ENCODE measurements around the gene RFX3. TPM values are rescaled to one million over a fixed set of nuclear protein-coding genes. Genes with fewer than 3 reads are reported as not detected.

RFX3 gene
- total RNA-seq, 1 donor from 2014 or later = 18.5 TPM

DNA sequence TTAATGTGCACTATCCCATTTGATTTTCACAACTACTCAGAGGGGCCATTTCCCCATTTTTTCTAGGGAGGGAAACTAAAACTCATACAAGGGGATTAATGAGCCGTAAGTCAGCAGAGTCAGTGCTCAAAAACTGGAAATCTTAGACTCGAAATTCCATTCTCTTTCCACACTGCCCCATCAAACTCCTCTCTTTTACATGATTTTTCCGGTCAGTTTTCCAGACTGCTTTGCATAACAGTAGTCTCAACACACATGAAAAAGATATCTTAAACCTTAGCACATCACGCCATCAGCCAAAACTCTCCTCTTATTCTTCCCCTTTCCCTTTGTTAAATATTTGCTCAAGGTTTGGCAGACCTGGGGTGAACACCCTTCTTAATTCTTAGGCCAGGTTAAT, 332.0 kb downstream of the RFX3 start:
- Mint-ChIP-seq H3K27ac (ENCODE audit: unreplicated experiment) (no peak overlapping the region), H3K9me3 (ENCODE audit: unreplicated experiment) (no peaks in the 10 kb centered on the region), H3K4me1 (ENCODE audit: unreplicated experiment) (no peaks in the 10 kb centered on the region), H3K27me3 (ENCODE audit: unreplicated experiment) (peaks cover 1% of the 10 kb centered on the region), H3K36me3 (ENCODE audit: low read depth, unreplicated experiment) (no peaks in the 10 kb centered on the region), H3K4me3 (ENCODE audit: unreplicated experiment) (no peak overlapping the region)
- no peak for DNase-seq (ENCODE audit: low spot score)
- TF ChIP-seq CTCF (IDR thresholded peaks at IDR 0.05; ENCODE audit: unreplicated experiment) = no peak

- Mint-ChIP-seq H3K27ac (ENCODE audit: unreplicated experiment) (no peak overlapping the region), H3K4me3 (ENCODE audit: unreplicated experiment) (no peak overlapping the region), H3K36me3 (ENCODE audit: low read depth, unreplicated experiment) (no peaks in the 10 kb centered on the region), H3K4me1 (ENCODE audit: unreplicated experiment) (no peaks in the 10 kb centered on the region), H3K27me3 (ENCODE audit: unreplicated experiment) (peaks cover 3% of the 10 kb centered on the region), H3K9me3 (ENCODE audit: unreplicated experiment) (no peaks in the 10 kb centered on the region)
- no peak for DNase-seq (ENCODE audit: low spot score)
- TF ChIP-seq CTCF (IDR thresholded peaks at IDR 0.05; ENCODE audit: unreplicated experiment) = no peak
Observed at GRCh38 chr9:3191715-3192114, 334.1 kb downstream of the RFX3 start.

GRCh38 chr9:3189113-3189861, 336.5 kb downstream of the RFX3 start:
- no peak for TF ChIP-seq CTCF (IDR thresholded peaks at IDR 0.05; ENCODE audit: unreplicated experiment)
- Mint-ChIP-seq H3K9me3 (ENCODE audit: unreplicated experiment) (no peaks in the 10 kb centered on the region), H3K36me3 (ENCODE audit: low read depth, unreplicated experiment) (no peaks in the 10 kb centered on the region), H3K27me3 (ENCODE audit: unreplicated experiment) (peaks cover 3% of the 10 kb centered on the region), H3K4me1 (ENCODE audit: unreplicated experiment) (no peaks in the 10 kb centered on the region), H3K27ac (ENCODE audit: unreplicated experiment) (no peak overlapping the region), H3K4me3 (ENCODE audit: unreplicated experiment) (no peak overlapping the region)
- no peak for DNase-seq (ENCODE audit: low spot score)

DNA sequence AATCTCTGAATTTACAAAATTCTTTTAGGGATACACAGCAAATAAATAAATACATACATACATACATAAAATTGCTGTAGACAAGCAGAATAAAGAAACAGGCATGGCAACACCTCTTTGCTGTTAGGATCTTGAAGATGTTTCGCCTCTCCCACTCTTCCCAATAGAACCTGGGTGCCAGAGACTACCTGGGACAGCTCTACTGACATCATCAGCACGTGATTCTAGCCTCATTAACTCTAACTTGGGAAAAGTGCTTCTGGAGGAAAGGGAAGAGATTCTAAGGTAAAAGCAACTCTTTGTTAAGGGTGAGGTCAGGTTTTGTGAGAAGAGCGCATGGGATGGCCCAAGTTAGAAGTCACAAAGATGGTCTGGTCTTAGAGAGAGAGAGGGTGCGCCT, 339.1 kb downstream of the RFX3 start:
- Mint-ChIP-seq H3K27me3 (ENCODE audit: unreplicated experiment) (peaks cover 4% of the 10 kb centered on the region), H3K27ac (ENCODE audit: unreplicated experiment) (no peak overlapping the region), H3K9me3 (ENCODE audit: unreplicated experiment) (no peaks in the 10 kb centered on the region), H3K4me3 (ENCODE audit: unreplicated experiment) (no peak overlapping the region), H3K36me3 (ENCODE audit: low read depth, unreplicated experiment) (no peaks in the 10 kb centered on the region), H3K4me1 (ENCODE audit: unreplicated experiment) (no peaks in the 10 kb centered on the region)
- no peak for DNase-seq (ENCODE audit: low spot score)
- no peak for TF ChIP-seq CTCF (IDR thresholded peaks at IDR 0.05; ENCODE audit: unreplicated experiment)
